H54 (cell line): ENCODE results near the gene RAD21L1.

Source experiments
- DNase-seq: peaks from one replicate; pipeline ENCODE4 v3.0.0; 2011; ENCODE audit warnings: low spot score, mixed read lengths; ENCODE audit not compliant: insufficient read length
- FAIRE-seq: peaks from 3 replicates; lab custom pipeline; 2011; peaks lifted over from hg19 to GRCh38; lab: Jason Lieb, UNC
- POLR2A ChIP-seq: IDR thresholded peaks from 2 replicates; pipeline ENCODE4 v1.6.1; 2011; ENCODE audit warnings: low read depth, mild to moderate bottlenecking, low read length

The RAD21L1 gene

GRCh38 chr20:1281279-1282057 is 55.6 kb downstream of the RAD21L1 start:
- no peak for DNase-seq
- no peak for TF ChIP-seq POLR2A
- FAIRE-seq: no peak

GRCh38 chr20:1282966-1283365 is 57.1 kb downstream of the RAD21L1 start:
- FAIRE-seq: no peak
- no peak for DNase-seq
- no peak for TF ChIP-seq POLR2A

GRCh38 chr20:1283522-1284510 is 58.0 kb downstream of the RAD21L1 start:
- DNase-seq (no peak), FAIRE-seq (no peak)
- TF ChIP-seq POLR2A: no peak

GRCh38 chr20:1286267-1287024 is 60.6 kb downstream of the RAD21L1 start:
- DNase-seq (no peak), FAIRE-seq (no peak)

GRCh38 chr20:1287306-1287705 is 61.5 kb downstream of the RAD21L1 start:
- DNase-seq (no peak), FAIRE-seq (no peak)
- TF ChIP-seq POLR2A: no peak

More at GRCh38 chr20:1286267-1287024, 60.6 kb downstream of the RAD21L1 start:
- no peak for TF ChIP-seq POLR2A

- DNase-seq (no peak), FAIRE-seq (no peak)
- no peak for TF ChIP-seq POLR2A
These were observed 62.1 kb downstream of the RAD21L1 start for GRCh38 chr20:1287787-1288569.

GRCh38 chr20:1291191-1291741 is 65.4 kb downstream of the RAD21L1 start:
- FAIRE-seq (no peak), DNase-seq (no peak)
- TF ChIP-seq POLR2A: no peak

- no peak for TF ChIP-seq POLR2A
- DNase-seq (no peak), FAIRE-seq (no peak)
These were observed 66.8 kb downstream of the RAD21L1 start for GRCh38 chr20:1292620-1293019.

GRCh38 chr20:1293641-1294379 is 68.0 kb downstream of the RAD21L1 start:
- TF ChIP-seq POLR2A: no peak
- no peak for DNase-seq
- no peak for FAIRE-seq

GRCh38 chr20:1294497-1294896 is 68.7 kb downstream of the RAD21L1 start:
- no peak for DNase-seq
- no peak for TF ChIP-seq POLR2A

GRCh38 chr20:1295276-1295930 is 69.6 kb downstream of the RAD21L1 start:
- no peak for FAIRE-seq
- no peak for TF ChIP-seq POLR2A
- DNase-seq: no peak

More at GRCh38 chr20:1294497-1294896, 68.7 kb downstream of the RAD21L1 start:
- no peak for FAIRE-seq

GRCh38 chr20:1296117-1296610 is 70.3 kb downstream of the RAD21L1 start:
- no peak for TF ChIP-seq POLR2A
- FAIRE-seq (no peak), DNase-seq (no peak)
